Parathyroid adenoma (tissue), 2 donors: ENCODE data around the gene MDK.

Experiments
- H2AFZ ChIP-seq: fragments of 300-600 bp; sonication (generic); one replicate; pipeline ENCODE4 v1.7.0; 2017; ENCODE audit warnings: antibody characterized with exemption, mild to moderate bottlenecking
- H3K27ac ChIP-seq: fragments of 300-600 bp; sonication (generic); one replicate; pipeline ENCODE4 v1.7.0; 2017
- H3K27me3 ChIP-seq: fragments of 300-600 bp; sonication (generic); one replicate; pipeline ENCODE4 v1.7.0; 2017; ENCODE audit warnings: low read length; ENCODE audit not compliant: control insufficient read depth, insufficient read depth
- H3K36me3 ChIP-seq: fragments of 300-600 bp; sonication (generic); one replicate; pipeline ENCODE4 v1.7.0; 2017; ENCODE audit warnings: low read length; ENCODE audit not compliant: control insufficient read depth, insufficient read depth
- H3K4me1 ChIP-seq: fragments of 300-600 bp; sonication (generic); one replicate; pipeline ENCODE4 v1.7.0; 2017; ENCODE audit warnings: control low read depth
- H3K4me2 ChIP-seq: fragments of 300-600 bp; sonication (generic); one replicate; pipeline ENCODE4 v1.7.0; 2017; ENCODE audit warnings: low read length
- H3K4me3 ChIP-seq: fragments of 300-600 bp; sonication (generic); one replicate; pipeline ENCODE4 v1.7.0; 2017; ENCODE audit warnings: low read depth, low read length
- H3K79me2 ChIP-seq: fragments of 300-600 bp; sonication (generic); one replicate; pipeline ENCODE4 v1.7.0; 2017; ENCODE audit warnings: control low read depth
- H3K9ac ChIP-seq: fragments of 300-600 bp; sonication (generic); one replicate; pipeline ENCODE4 v1.7.0; 2017; ENCODE audit warnings: mild to moderate bottlenecking
- H3K9me3 ChIP-seq: fragments of 300-600 bp; sonication (generic); one replicate; pipeline ENCODE4 v1.7.0; 2017; ENCODE audit warnings: low read length; ENCODE audit not compliant: control insufficient read depth
- TF ChIP-seq, protein P1 (sequence below): fragments of 300-600 bp; sonication (generic); IDR thresholded peaks from one replicate; pipeline ENCODE4 v1.7.0; 2017; ENCODE audit warnings: antibody characterized with exemption, mild to moderate bottlenecking
- donor health status: primary hyperparathyroidism.

Gene MDK

DNA sequence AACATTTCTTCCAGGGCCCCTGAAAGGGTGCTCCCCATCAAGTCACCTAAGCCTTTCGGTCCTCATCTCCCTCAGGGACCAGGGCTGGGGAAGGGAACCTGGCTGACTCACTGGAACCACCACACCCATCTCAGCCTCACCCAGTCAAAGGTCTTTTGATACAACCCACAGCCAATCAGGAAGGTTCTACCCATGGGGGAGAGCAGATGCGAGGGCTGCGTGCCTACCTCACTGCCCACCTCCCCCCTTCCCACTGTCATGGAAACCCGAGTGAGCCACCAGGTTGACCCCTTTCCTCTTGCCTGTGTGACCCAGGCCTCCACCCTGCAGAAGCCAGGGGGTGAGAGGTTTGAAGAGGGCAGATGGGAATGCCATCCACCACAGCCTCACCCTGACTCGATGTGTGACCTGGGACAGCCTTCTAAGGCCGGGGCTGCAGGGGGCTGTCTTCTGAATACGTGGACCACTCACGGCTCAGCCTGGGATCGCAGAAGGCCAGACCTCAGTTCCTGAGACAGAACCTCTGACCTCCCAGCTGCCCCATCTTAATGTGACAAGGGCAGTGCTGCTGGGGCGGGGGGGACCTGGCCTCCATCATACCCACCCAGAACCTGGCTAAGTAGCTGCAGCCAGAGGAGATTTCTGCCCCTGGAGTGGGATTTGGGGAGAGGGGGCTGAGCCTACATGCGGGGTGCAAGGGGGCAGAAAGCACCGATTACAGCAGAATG, 2.7 kb downstream of the MDK start:
- Histone ChIP-seq H3K27me3 (no peaks in the 10 kb centered on the region), H3K9me3 (no peaks in the 10 kb centered on the region), H2AFZ (no peak overlapping the region), H3K27ac (no peak overlapping the region), H3K79me2 (no peaks in the 10 kb centered on the region), H3K4me2 (no peak overlapping the region), H3K4me1 (peaks cover 7% of the 10 kb centered on the region), H3K36me3 (no peaks in the 10 kb centered on the region), H3K9ac (no peak overlapping the region), H3K4me3 (no peak overlapping the region)
- TF ChIP-seq, protein P1, sequence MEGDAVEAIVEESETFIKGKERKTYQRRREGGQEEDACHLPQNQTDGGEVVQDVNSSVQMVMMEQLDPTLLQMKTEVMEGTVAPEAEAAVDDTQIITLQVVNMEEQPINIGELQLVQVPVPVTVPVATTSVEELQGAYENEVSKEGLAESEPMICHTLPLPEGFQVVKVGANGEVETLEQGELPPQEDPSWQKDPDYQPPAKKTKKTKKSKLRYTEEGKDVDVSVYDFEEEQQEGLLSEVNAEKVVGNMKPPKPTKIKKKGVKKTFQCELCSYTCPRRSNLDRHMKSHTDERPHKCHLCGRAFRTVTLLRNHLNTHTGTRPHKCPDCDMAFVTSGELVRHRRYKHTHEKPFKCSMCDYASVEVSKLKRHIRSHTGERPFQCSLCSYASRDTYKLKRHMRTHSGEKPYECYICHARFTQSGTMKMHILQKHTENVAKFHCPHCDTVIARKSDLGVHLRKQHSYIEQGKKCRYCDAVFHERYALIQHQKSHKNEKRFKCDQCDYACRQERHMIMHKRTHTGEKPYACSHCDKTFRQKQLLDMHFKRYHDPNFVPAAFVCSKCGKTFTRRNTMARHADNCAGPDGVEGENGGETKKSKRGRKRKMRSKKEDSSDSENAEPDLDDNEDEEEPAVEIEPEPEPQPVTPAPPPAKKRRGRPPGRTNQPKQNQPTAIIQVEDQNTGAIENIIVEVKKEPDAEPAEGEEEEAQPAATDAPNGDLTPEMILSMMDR, result no peak

DNA sequence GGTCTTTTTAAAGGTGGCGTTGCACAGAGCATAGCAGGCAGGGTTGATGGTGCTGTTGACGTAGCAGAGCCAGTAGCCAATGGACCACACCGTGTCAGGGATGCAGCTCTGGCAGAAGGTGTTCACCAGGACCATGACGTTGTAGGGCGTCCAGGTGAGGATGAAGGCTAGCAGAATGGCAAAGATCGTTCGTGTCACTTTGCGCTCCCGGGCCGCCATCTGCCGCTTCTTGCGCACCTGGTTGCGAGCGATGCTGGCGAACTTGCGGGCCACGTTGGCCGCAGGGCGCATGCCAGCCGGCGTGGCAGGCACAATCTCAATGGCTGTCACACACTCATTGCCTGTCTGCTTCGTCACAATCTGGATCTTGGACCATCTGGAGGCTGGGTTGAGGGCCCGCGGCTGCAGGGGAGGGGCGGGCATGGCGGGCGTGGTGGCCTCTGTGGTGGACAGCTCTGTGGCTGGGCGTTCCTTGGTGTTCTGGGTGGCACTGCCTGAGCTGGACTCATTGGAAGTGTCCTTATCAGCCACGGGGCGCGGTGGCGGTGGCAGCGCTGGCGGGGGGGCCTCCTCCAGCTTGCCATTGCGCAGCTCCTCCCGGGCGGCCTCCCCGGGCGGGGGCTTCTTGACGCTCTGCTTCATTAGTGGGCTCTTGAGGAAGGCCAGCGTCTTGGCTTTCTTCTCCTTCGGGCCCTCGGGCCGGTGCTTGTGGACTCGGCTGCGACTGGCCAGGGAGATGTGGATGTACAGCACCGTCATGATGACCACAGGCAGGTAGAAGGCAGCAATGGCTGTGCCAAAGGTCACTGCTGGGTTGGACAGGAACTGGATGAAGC, 3.9 kb downstream of the MDK start:
- Histone ChIP-seq H3K36me3 (no peaks in the 10 kb centered on the region), H3K27ac (no peak overlapping the region), H3K9me3 (no peaks in the 10 kb centered on the region), H3K79me2 (no peaks in the 10 kb centered on the region), H3K4me1 (peaks cover 7% of the 10 kb centered on the region), H3K4me3 (no peak overlapping the region), H2AFZ (no peak overlapping the region), H3K9ac (no peak overlapping the region), H3K4me2 (no peak overlapping the region), H3K27me3 (no peaks in the 10 kb centered on the region)
- TF ChIP-seq, protein P1, result no peak

DNA sequence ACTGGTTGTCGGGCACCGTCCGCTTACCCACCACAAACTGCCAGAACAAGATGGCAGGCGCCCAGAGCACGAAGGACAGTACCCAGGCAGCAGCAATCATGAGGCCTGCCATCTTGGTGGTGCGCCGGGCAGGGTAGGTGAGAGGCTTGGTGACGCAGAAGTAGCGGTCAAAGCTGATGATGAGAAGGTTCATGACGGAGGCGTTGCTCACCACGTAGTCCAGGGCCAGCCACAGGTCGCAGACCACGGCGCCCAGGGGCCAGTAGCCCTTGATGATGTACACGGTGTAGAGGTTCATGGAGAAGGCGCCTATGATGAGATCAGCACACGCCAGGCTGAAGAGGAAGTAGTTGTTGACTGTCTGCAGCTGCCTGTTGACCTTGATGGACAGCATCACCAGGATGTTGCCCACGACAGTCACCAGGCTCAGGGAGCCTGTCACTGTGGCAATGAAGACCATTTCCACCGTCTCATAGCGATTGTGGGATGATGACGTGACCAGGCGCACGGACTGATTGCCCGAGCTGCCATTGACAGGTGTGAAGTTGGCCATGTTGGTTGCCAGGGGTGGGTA, 4.6 kb downstream of the MDK start:
- Histone ChIP-seq H3K4me1 (peaks cover 7% of the 10 kb centered on the region), H3K9me3 (no peaks in the 10 kb centered on the region), H3K4me2 (no peak overlapping the region), H3K79me2 (no peaks in the 10 kb centered on the region), H3K27ac (no peak overlapping the region), H3K27me3 (no peaks in the 10 kb centered on the region), H3K36me3 (no peaks in the 10 kb centered on the region), H2AFZ (no peak overlapping the region), H3K4me3 (no peak overlapping the region), H3K9ac (no peak overlapping the region)
- TF ChIP-seq, protein P1, result no peak

DNA sequence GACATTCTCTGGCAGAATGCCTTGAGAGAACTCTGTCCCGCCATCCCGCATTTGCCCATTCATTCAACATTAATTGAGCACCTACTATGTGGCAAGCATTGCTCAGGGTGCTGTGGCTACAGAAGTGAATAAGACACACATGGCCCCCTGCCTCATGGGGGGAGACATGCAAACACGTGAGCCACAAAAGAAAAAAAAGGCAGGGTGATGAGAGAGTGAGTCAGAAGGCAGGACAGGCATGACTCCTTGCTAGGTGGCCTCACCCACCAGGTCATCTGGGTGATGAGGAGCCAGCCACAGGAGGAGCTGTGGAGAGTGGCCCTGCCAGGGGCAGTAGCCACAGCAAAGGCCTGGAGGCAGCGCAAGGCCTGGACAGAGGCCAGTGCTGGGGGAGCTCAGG, 5.2 kb downstream of the MDK start:
- H3K9ac ChIP-seq, result no peak overlapping the region
- H3K4me1 ChIP-seq, result peaks cover 7% of the 10 kb centered on the region
- H3K79me2 ChIP-seq, result no peaks in the 10 kb centered on the region
- H3K9me3 ChIP-seq, result no peaks in the 10 kb centered on the region
- no peak overlapping the region for H3K27ac ChIP-seq
- no peaks in the 10 kb centered on the region for H3K36me3 ChIP-seq
- H3K4me3 ChIP-seq, result no peak overlapping the region
- no peak overlapping the region for H3K4me2 ChIP-seq
- no peaks in the 10 kb centered on the region for H3K27me3 ChIP-seq
- no peak overlapping the region for H2AFZ ChIP-seq
- TF ChIP-seq, protein P1, result no peak
